ENCODE data around the gene FRK.

Gene FRK

DNA sequence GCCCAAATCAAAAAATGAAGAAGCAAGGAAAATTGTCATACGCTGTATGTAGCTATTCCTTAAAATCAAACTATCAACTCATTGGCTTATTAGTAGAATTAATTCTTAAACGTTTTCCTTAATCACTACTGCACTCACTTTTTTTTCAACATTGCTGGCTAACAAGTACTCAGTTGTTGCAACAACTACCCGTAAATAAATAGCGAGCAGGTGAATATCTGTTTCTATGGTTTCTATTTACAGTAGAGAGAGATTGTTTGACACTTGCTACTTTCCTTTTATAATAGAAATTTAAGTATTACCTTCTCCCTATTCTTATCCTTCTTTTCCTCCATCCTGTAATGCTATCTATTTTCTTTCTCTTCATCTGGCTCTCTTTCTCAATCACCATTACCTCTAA lies 25.1 kb downstream of the FRK start:
- no peak for DNase-seq (ENCODE audit: low read depth)

- peak; percentile 79 for DNase-seq (ENCODE audit: low read depth)
Observed at GRCh38 chr6:116034327-116034726, 26.4 kb downstream of the FRK start.

DNA sequence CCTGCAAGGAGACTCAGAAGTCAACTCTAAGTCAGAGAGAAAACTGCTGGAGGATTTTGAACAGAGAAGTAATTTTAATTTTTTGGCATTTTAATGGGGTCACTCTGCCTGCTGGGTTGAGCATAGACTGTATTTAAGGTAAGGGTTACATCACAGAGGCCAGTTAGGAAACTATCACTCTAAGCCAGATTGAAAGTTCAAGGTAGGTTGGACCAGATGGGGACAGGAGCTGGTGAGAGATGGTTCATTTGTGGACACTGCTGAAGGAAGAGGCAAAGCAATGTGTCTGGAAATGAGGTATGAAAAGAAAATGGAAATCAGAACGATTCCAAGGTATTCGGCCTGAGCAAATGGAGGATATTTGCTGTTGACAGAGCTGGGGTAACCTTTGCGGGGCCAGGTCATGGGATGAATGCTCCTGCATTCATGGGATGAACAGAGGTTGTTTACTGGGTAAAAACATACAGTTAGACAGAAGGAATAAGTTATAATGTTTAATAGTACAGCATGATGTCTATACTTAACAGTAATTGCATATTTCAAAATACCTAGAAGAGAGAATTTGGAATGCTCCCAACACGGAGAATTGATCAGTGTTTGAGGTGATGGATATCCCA lies 26.9 kb downstream of the FRK start:
- no peak for DNase-seq (ENCODE audit: low read depth)

DNA sequence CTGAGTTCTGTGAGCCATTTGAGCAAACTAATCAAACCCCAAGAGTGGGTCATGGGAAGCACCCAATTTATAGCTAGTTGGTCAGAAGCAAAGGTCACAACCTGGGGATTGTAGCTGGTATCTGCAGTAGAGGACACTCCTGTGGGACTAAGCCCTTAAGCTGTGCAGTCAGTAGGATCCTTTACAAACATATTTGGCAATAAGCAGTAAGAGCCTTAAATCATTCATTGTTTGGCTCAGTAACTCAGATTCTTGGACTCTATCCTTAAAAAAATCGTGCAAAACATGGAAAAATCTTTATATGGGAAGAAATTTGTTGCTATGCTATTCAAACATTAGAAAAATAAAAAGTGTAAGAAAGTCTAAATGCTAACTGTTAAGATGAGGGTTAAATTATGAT lies 29.9 kb downstream of the FRK start:
- no peak for DNase-seq (ENCODE audit: low read depth)

- DNase-seq (ENCODE audit: low read depth): no peak
Observed at GRCh38 chr6:116029535-116029934, 31.2 kb downstream of the FRK start.

DNA sequence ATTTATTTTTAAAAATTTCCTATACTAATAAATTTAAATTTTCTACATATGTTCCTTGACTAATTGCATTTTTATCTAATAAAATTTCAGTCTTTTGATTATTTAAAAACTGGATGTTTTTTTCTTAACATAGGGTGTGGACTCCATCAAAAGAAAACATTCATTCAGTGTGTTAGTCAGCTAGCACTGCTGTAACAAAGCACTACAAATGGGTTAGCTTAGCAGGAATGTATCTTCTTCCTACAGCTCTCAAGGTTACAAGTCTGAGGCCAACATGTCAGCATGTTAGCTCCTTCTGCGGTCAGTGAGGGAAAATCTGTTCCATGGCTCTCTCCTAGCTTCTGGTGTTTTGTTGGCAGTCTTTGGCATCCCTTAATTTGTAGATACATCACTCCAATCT lies 32.5 kb downstream of the FRK start:
- DNase-seq (ENCODE audit: low read depth): no peak

DNA sequence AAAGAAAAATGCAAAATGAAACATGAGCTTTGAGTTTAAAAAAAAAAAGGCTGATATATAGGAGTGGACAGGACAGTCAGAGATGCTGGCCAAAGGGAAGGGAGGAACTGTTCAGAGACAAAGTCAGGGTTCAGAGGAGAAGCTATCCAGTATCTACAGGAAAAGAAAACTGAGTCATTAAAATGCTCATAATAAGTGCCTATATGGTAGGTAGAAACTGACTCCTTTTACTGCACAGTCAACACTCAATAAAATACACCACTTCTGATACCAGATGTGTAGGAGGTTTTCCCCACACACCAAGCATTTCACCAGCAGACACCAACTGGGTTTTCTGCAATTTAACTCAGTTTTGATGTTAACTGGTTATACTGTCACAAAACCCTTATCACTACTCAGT lies 32.9 kb downstream of the FRK start:
- DNase-seq (ENCODE audit: low read depth): no peak

- no peak for DNase-seq (ENCODE audit: low read depth)
Observed at GRCh38 chr6:116025405-116025804, 35.3 kb downstream of the FRK start.

GRCh38 chr6:116022841-116023445 lies 37.7 kb downstream of the FRK start:
- DNase-seq (ENCODE audit: low read depth): no peak

DNA sequence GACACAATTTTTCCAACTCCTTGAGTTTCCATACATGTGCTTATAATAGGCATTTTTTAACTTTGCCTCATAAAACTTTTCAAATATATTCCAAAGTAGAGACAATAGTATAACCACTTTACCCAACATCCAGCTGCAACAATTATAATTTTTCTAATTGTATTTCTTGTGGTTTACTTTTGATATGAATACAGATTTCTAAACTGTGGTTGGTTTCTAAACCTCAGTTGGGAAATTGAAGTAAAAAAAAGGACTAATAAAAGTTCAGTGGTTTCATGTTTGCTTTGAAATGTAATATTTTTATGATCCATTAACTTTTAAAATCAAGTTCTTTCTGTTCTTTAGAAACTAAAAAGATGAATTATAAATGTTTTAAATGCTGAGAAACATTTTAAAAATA lies 40.0 kb downstream of the FRK start:
- DNase-seq (ENCODE audit: low read depth): no peak

DNA sequence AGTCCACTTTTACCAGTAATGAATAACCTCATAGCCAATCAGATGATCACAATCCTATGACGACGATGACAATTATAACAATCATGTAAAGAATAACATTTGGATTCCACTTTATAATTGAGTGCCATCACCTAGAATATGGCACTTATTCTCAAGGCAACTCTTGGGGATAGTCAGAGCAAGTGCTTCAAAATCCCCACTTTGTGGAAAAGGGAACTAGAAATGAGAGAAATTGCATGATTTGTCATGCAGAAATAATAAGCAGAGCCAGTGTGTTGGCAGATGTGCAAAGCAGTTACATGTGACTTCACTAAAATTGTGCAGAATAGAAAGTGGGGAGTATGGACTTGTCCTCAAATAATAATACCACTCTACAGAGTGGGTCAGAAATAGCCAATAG lies 41.3 kb downstream of the FRK start:
- no peak for DNase-seq (ENCODE audit: low read depth)

DNA sequence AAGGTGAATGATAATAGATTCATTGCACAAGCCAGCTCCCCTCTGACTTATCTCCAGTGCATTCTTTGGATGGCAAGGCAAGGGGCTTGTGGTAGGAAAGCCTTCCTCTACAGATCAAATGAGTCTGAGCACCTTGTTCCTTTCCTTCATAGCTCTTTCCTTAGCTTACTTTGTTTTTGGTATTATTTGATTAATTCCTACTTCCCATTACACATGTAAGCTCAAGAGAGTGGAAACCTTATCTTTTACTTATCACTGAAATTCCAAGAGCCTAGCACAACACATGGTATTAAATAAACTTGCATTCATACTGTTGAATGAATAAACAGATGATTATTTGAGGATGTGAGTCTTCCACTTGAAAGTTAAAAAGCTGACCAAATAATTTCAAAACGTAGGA lies 41.7 kb downstream of the FRK start:
- DNase-seq (ENCODE audit: low read depth): no peak

DNA sequence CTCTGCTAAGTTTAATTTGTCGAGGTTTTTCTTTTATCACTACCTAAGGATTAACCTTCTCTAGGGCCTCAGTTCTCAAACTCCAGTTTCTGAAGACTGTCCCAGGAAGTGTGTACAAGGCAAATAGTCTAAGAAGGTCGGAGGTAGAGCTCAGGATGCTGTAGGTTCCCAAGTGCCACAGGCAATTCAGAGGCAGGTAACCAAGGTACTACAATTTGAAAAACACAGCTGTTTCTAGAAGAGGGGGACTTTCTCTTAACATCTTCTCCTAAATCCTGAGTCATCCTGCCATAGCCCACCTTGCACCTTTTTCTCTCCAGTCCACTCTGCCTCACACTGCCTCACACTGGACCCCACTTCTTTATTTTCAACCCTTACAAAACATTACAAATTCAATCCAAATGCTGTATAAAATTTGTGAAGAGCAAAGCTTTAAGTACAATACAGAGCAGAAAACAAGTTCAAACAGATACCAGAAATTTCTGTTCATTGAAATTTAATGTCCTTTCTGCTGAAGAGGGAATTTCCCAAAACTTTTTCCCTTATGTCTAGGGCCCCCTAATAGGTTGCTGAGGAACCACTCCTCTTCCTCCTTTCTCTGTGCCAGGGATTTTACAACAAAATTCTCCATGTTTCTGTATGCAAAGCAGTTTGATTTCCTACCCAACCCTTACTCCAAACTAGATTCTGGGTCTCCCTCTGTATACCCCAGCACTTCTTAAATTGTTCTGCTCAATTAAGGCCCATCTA lies 43.0 kb downstream of the FRK start:
- DNase-seq (ENCODE audit: low read depth): no peak

DNA sequence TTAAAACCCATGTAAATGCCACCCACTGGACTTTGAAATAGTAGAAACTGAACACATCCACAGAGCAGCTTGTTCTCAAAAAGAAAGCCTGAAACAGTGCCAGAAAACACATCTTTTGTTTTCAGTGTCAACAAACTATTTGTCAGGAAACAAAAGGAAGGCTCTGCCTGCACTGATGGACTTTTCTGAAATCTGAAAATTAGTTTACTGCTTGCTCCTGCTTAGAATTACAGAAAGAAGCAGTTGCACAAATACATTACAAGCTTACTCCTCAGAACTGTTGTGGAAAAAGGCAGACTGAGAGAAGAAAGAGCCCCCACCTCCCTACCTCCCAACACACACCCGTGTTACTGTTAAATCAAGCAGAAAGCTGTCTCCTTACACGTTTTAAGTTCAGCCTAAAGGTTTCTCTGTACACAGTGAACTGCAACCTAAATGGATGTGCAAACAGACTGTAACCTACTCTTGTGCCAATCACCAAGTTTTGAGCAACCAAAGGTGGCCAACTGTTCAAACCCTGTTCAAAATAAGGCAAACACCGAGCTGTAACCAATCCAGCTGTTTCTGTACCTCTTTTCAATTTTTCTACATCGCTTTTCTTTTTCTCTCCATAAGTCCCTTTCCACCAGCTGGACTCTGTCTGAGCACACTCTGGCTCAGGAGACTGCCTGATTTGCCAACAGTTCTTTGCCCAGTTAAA lies 43.7 kb downstream of the FRK start:
- no peak for DNase-seq (ENCODE audit: low read depth)

DNA sequence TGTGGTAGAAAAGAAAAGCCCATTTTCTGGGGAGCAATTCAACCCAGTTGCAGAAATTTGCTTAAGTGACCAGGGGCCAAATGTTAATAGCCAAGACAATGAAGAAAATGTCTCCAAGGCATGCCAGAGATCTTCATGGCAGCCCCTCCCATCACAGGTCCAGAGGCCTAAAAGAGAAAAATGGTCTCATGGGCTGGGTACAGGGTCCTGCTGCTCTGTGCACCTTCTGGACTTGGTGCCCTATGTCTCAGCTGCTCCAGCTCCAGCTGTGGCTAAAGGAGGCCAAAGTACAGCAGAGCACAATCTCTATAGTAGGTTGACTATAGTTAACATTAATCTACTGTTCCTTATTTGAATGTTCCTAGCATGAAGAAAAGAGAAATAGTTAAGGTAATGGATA lies 44.7 kb downstream of the FRK start:
- DNase-seq (ENCODE audit: low read depth): no peak

- peak; percentile 14 for DNase-seq (ENCODE audit: low read depth)
Observed at GRCh38 chr6:116015561-116015960, 45.1 kb downstream of the FRK start.

DNA sequence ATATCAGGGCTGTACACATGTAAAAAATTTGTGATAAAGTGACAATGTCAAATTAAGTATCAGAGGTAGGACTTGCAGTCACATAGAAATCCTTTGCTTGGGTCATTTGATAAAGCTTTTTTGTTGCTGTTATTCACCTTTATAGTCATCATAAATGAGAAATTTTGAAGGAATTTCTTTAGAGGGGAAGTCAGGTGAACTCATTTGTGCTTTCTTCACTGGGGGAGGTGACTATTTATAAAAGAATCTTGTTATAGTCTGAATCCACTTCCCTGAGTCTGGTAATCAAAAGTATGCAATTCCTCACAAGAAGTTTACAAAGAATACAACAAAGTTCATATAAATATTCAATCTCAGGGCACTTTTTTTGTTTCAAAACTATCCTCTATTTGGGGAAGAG lies 47.7 kb downstream of the FRK start:
- no peak for DNase-seq (ENCODE audit: low read depth)

GRCh38 chr6:116012471-116012949 lies 48.2 kb downstream of the FRK start:
- no peak for DNase-seq (ENCODE audit: low read depth)

GRCh38 chr6:116011520-116011919 lies 49.2 kb downstream of the FRK start:
- no peak for DNase-seq (ENCODE audit: low read depth)

- peak; percentile 70 for DNase-seq (ENCODE audit: low read depth)
Observed at GRCh38 chr6:116010790-116011401, 49.8 kb downstream of the FRK start.

DNA sequence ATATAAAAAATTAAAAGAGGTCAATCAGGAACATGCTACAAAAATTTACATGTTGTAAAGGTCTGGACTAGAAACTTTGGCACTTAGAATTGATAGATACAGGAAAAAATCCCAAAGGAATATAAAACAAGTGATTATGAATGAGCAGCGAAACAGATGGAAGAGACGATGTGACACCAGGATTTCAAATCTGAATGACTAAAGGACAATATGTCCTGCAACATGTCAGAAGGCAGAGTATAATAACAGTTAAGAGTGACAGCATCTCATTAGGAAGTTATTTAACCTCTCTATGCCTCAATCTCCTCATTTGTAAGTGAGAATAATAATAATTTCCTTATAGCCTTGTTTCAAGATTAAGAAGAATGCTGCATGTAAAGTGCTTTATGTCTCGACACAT lies 50.3 kb downstream of the FRK start:
- DNase-seq (ENCODE audit: low read depth): no peak

DNA sequence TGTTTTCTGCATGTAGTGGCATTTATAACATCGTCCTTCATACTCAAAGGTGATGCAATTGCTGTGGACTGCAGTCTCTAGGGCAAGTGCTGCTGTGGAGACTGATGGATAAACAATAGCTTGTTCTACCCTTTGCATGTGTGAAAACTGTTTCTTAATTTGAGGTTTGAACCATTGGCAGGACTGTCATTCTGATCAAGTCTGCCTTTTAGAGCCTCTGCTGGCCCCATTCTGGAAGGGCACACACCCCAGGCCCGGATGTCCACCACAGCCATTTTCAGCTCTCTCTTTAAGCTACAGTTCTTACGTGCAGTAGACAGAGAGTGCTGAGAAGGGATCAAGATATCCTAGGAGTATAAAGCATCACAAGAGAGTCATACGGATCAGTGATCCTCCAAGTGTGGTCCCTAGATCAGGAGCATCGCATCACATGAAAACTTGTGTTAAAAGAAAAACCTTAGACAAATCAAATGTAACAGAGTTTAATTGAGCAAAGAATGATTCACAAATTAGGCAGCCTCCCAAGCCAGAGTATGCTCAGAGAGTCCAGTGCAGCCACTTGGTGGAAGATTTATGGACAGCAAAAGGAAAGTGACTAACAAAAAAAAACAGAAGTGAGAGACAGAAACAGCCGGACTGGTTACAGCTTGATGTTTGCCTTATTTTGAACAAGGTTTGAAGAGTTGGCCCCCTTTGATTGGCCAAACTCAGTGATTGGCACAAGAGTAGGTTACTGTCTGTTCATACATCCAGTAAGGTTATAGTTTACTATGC lies 52.0 kb downstream of the FRK start:
- peak; percentile 82 for DNase-seq (ENCODE audit: low read depth)
